Esophagus muscularis mucosa (tissue), 4 donors: Measurements from ENCODE around the gene KIF5C.

ENCODE experiments used
- EP300 ChIP-seq: sonication (generic); formaldehyde crosslinking; IDR thresholded peaks from one replicate; pipeline ENCODE4 v1.6.1; 2017; ENCODE audit warnings: antibody characterized with exemption
- POLR2A ChIP-seq: fragments of 450-650 bp; IDR thresholded peaks from one replicate; pipeline ENCODE4 v1.6.1; 2017; ENCODE audit warnings: antibody characterized with exemption, moderate library complexity, mild to moderate bottlenecking, low read depth
- POLR2AphosphoS5 ChIP-seq, 2 donors: sonication (generic); formaldehyde crosslinking; IDR thresholded peaks; one replicate each; pipeline ENCODE4 v1.6.1; 2017; ENCODE audit warnings: antibody characterized with exemption in 2 of 2
- TF ChIP-seq, protein P1 (sequence below), 3 experiments: fragments of 200-600 bp in 2 of 3; fragments of 450-650 bp in 1 of 3; sonication (generic) in 2 of 3; IDR thresholded peaks; one replicate each; pipeline ENCODE4 v1.5.1; 2017 to 2019; ENCODE audit warnings: antibody characterized with exemption in 3 of 3, mild to moderate bottlenecking in 2 of 3, moderate library complexity in 1 of 3

DNA sequence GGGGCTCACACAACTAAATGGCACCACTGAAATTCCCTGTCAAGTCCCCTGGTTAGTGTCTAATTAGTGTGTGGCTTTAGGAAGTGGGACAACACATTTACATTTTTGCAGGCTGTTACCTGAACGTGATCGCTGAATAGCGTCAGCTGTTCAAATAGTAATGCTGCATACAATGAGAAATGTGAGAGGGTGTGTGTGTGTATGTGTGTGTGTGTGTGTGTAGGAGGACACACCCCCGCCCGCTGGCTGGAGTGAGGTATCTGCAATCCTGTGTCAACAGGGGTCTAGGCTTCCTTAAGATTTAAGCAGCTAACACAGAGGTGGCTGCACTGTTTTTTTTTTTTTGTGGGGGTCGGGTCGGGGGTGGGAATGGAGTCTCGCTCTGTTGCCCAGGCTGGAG, 158.7 kb downstream of the KIF5C start:
- no peak for TF ChIP-seq POLR2AphosphoS5 (IDR thresholded peaks at IDR 0.05)
- no peak for TF ChIP-seq POLR2A
- TF ChIP-seq, protein P1, sequence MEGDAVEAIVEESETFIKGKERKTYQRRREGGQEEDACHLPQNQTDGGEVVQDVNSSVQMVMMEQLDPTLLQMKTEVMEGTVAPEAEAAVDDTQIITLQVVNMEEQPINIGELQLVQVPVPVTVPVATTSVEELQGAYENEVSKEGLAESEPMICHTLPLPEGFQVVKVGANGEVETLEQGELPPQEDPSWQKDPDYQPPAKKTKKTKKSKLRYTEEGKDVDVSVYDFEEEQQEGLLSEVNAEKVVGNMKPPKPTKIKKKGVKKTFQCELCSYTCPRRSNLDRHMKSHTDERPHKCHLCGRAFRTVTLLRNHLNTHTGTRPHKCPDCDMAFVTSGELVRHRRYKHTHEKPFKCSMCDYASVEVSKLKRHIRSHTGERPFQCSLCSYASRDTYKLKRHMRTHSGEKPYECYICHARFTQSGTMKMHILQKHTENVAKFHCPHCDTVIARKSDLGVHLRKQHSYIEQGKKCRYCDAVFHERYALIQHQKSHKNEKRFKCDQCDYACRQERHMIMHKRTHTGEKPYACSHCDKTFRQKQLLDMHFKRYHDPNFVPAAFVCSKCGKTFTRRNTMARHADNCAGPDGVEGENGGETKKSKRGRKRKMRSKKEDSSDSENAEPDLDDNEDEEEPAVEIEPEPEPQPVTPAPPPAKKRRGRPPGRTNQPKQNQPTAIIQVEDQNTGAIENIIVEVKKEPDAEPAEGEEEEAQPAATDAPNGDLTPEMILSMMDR (IDR thresholded peaks at IDR 0.05): no peak
- TF ChIP-seq EP300: no peak
